ENCODE results near the gene NRG3.

- TF ChIP-seq POLR2A (IDR thresholded peaks at IDR 0.05) (no peak), CTCF (IDR thresholded peaks at IDR 0.05) (peak in 1 of 4 donors; percentile 8)
These were observed 346.7 kb downstream of the NRG3 start for GRCh38 chr10:82221601-82222149.
